ENCODE data around the gene GRHL1.
"Not testable (repeated sequence)": the region's sequence is repeated elsewhere in the genome, so short reads cannot be mapped to it uniquely, and the experiment has no call there.

GRHL1 gene

GRCh38 chr2:10003206-10004125 lies 52.0 kb downstream of the GRHL1 start:
- Mint-ChIP-seq H3K36me3 (ENCODE audit: low read depth) (no peaks in the 10 kb centered on the region), H3K9me3 (no peaks in the 10 kb centered on the region), H3K27ac (no peak overlapping the region)

GRCh38 chr2:10004401-10004800 lies 52.9 kb downstream of the GRHL1 start:
- H3K4me1 Mint-ChIP-seq (ENCODE audit: low read depth) = peaks cover 1% of the 10 kb centered on the region
- H3K4me3 Mint-ChIP-seq = no peak overlapping the region
- H3K36me3 Mint-ChIP-seq (ENCODE audit: low read depth) = no peaks in the 10 kb centered on the region
- no peaks in the 10 kb centered on the region for H3K9me3 Mint-ChIP-seq
- peaks cover 36% of the 10 kb centered on the region for H3K27me3 Mint-ChIP-seq
- DNase-seq = peak; percentile 9
- H3K27ac Mint-ChIP-seq = no peak overlapping the region

More at GRCh38 chr2:10003206-10004125, 52.0 kb downstream of the GRHL1 start:
- Mint-ChIP-seq H3K4me3 (no peak overlapping the region), H3K27me3 (peaks cover 27% of the 10 kb centered on the region), H3K4me1 (ENCODE audit: low read depth) (peaks cover 1% of the 10 kb centered on the region)
- peak; percentile 1 for DNase-seq

- no peaks in the 10 kb centered on the region for H3K9me3 Mint-ChIP-seq
- no peak overlapping the region for H3K4me3 Mint-ChIP-seq
- no peaks in the 10 kb centered on the region for H3K36me3 Mint-ChIP-seq (ENCODE audit: low read depth)
- no peak overlapping the region for H3K27ac Mint-ChIP-seq
- no peak for DNase-seq
- H3K27me3 Mint-ChIP-seq = peaks cover 36% of the 10 kb centered on the region
- peaks cover 1% of the 10 kb centered on the region for H3K4me1 Mint-ChIP-seq (ENCODE audit: low read depth)
Measured at GRCh38 chr2:10004836-10005235, 53.3 kb downstream of the GRHL1 start.

- Mint-ChIP-seq H3K36me3 (ENCODE audit: low read depth) (no peaks in the 10 kb centered on the region), H3K4me1 (ENCODE audit: low read depth) (peaks cover 1% of the 10 kb centered on the region), H3K27ac (no peak overlapping the region), H3K9me3 (no peaks in the 10 kb centered on the region), H3K27me3 (peaks cover 36% of the 10 kb centered on the region), H3K4me3 (no peak overlapping the region)
- peak; percentile 3 for DNase-seq
Measured at GRCh38 chr2:10005461-10006235, 54.2 kb downstream of the GRHL1 start.

- no peaks in the 10 kb centered on the region for H3K36me3 Mint-ChIP-seq (ENCODE audit: low read depth)
- no peaks in the 10 kb centered on the region for H3K9me3 Mint-ChIP-seq
- peaks cover 1% of the 10 kb centered on the region for H3K4me1 Mint-ChIP-seq (ENCODE audit: low read depth)
- DNase-seq = no peak
- H3K27me3 Mint-ChIP-seq = peaks cover 36% of the 10 kb centered on the region
- no peak overlapping the region for H3K27ac Mint-ChIP-seq
- no peak overlapping the region for H3K4me3 Mint-ChIP-seq
Measured at GRCh38 chr2:10006236-10007161, 55.0 kb downstream of the GRHL1 start.

- no peak for DNase-seq
- peaks cover 36% of the 10 kb centered on the region for H3K27me3 Mint-ChIP-seq
- no peaks in the 10 kb centered on the region for H3K9me3 Mint-ChIP-seq
- H3K36me3 Mint-ChIP-seq (ENCODE audit: low read depth) = no peaks in the 10 kb centered on the region
- peaks cover 1% of the 10 kb centered on the region for H3K4me1 Mint-ChIP-seq (ENCODE audit: low read depth)
- H3K4me3 Mint-ChIP-seq = no peak overlapping the region
- no peak overlapping the region for H3K27ac Mint-ChIP-seq
Measured at GRCh38 chr2:10007435-10007834, 55.9 kb downstream of the GRHL1 start.

GRCh38 chr2:10007921-10008808 lies 56.7 kb downstream of the GRHL1 start:
- DNase-seq = no peak
- H3K4me1 Mint-ChIP-seq (ENCODE audit: low read depth) = peaks cover 1% of the 10 kb centered on the region
- peaks cover 36% of the 10 kb centered on the region for H3K27me3 Mint-ChIP-seq
- no peak overlapping the region for H3K27ac Mint-ChIP-seq
- H3K9me3 Mint-ChIP-seq = no peaks in the 10 kb centered on the region
- no peak overlapping the region for H3K4me3 Mint-ChIP-seq
- H3K36me3 Mint-ChIP-seq (ENCODE audit: low read depth) = no peaks in the 10 kb centered on the region

- no peak overlapping the region for H3K27ac Mint-ChIP-seq
- no peak for DNase-seq
- H3K36me3 Mint-ChIP-seq (ENCODE audit: low read depth) = no peaks in the 10 kb centered on the region
- H3K4me3 Mint-ChIP-seq = no peak overlapping the region
- H3K27me3 Mint-ChIP-seq = peaks cover 36% of the 10 kb centered on the region
- H3K9me3 Mint-ChIP-seq = no peaks in the 10 kb centered on the region
- H3K4me1 Mint-ChIP-seq (ENCODE audit: low read depth) = peaks cover 1% of the 10 kb centered on the region
Measured at GRCh38 chr2:10008809-10009176, 57.3 kb downstream of the GRHL1 start.

GRCh38 chr2:10009271-10009810 lies 57.8 kb downstream of the GRHL1 start:
- no peak for DNase-seq
- H3K27me3 Mint-ChIP-seq = peaks cover 36% of the 10 kb centered on the region
- no peaks in the 10 kb centered on the region for H3K9me3 Mint-ChIP-seq
- H3K27ac Mint-ChIP-seq = no peak overlapping the region
- H3K4me3 Mint-ChIP-seq = no peak overlapping the region
- no peaks in the 10 kb centered on the region for H3K36me3 Mint-ChIP-seq (ENCODE audit: low read depth)
- H3K4me1 Mint-ChIP-seq (ENCODE audit: low read depth) = peaks cover 1% of the 10 kb centered on the region

GRCh38 chr2:10009811-10010781 lies 58.6 kb downstream of the GRHL1 start:
- Mint-ChIP-seq H3K4me3 (no peak overlapping the region), H3K36me3 (ENCODE audit: low read depth) (no peaks in the 10 kb centered on the region), H3K4me1 (ENCODE audit: low read depth) (peaks cover 1% of the 10 kb centered on the region), H3K27ac (no peak overlapping the region), H3K27me3 (peaks cover 36% of the 10 kb centered on the region), H3K9me3 (no peaks in the 10 kb centered on the region)
- no peak for DNase-seq

- not testable (repeated sequence) for H3K4me3 Mint-ChIP-seq; H3K9me3 Mint-ChIP-seq; DNase-seq; H3K4me1 Mint-ChIP-seq (ENCODE audit: low read depth); H3K27ac Mint-ChIP-seq; H3K36me3 Mint-ChIP-seq (ENCODE audit: low read depth)
- H3K27me3 Mint-ChIP-seq = peaks cover 29% of the 10 kb centered on the region
Measured at GRCh38 chr2:10010861-10011605, 59.5 kb downstream of the GRHL1 start.

All from activated T-cell treated with anti-CD3 and anti-CD28 coated beads, Interleukin-2, amount 50 U/mL, for 24 hours (primary cell).